8988T (cell line): ENCODE measurements around the gene CDH10.

Experiments used
- DNase-seq: peaks from one replicate; pipeline ENCODE4 v3.0.0; 2011

CDH10 gene

DNA sequence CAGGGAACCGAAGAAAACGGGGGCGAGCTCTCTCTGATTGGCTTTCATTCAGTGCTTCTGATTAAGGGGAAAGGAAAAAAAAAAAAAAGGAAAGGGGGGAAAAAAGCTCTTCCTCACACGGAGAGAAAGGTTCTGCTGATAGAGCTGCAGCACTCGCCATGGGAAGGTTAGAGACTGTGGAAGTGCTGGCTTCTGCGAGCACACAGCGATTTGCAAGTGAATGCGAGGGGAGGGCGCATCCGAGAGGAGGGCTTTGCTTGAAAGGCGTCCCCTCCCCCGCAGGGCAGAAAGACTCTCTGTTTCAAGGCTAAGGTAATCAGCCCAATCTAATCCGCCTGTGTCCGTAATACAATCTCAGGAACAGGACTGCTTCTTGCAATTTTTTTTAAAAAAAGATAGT, at the start of gene CDH10:
CDH10 (minus strand) TSS at position 218 of the 400 bp plus-strand sequence. CDS start 51,488 bp downstream, outside the sequence.
- DNase-seq = no peak

DNA sequence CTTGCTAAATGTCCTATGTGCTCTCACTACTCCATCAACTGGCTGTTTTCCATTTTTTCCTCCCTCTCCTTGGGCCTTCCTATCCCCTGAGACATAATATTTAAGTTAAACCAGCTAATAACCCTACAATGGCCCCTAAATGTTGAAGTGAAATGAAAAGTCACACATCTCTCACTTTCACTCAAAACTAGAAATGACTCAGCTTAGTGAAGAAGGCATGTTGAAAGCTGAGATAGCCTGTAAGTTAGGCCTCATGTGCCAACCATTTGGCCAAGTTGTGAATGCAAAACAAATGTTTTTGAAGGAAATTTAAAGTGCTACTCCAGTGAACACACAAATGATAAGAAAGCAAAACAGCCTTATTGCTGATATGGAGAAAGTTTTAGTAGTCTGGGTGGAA, 48.8 kb upstream of the CDH10 start:
- no peak for DNase-seq

DNA sequence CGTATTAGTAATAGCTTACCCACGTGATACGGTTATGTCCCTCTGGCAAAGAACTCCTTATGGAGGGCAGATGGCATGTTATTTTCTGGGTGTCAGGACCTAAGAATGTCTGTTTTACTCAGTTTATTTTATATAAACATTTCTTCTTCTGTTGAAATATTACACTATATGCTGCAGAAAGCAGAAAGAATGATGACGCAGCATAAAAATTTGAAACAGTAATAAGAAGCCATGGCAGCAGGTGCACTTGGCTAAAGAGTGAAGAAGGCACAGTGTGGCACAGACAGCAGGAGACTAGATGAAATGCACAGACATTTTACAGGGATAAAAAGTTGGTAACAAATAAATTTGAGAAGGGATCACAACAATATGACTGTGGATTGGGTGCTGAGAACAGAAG, 46.3 kb upstream of the CDH10 start:
- DNase-seq = no peak

DNA sequence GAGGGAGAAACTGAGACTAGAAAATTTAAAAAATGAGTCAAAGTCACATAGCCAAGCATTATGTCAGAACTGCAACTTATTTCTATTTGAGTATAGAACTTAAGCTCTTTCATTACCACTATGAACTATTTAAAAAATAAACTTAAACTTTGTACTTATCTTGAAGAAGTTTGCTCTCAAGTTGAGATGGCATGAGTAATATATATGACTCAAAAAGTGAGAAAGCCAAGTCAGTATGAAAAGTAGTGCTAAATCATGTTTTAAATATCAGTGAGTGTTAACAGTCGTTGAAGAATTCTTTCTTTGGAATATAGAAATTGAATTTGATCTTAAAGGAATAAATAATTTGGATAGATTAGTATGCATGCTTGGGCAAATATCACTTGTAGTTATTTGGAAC, 36.3 kb upstream of the CDH10 start:
- DNase-seq = no peak

DNA sequence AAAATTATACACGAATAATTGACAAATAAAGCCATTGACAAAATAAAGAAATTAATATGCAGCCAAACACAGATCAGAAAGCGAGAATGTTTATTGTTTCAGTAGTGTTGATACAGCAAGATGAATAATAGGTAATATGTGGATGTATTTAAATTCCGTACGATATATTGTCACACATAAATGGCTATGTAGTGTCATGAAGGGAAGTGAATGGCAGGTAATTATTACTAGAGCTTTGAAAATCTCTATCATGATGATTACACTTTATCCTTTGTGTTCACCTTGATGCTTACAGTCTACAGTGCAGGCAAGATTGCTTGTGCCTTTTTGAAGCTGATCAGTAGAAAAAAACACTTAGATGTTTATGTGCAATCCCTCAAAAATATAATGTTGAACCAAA, 23.3 kb upstream of the CDH10 start:
- DNase-seq = no peak

DNA sequence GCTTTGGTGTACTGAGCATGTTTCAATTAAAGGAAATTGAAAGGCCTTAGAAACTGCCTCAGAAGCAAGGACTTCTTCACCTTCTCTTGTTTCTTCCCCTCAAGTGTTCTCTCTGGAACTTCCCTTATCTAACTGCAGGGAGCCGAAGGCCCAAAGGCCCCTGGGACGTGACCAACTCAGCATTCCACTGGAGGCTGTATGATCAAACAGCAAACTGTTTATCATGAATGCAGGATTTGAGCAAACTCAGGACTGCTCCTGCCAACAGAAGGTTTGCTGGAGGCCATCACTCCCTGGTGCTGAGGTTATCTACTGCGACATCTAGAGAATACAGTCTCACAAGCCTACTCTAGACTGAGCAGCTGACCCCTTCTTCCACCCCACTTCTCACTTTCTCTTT, 4.8 kb upstream of the CDH10 start:
- DNase-seq = no peak

DNA sequence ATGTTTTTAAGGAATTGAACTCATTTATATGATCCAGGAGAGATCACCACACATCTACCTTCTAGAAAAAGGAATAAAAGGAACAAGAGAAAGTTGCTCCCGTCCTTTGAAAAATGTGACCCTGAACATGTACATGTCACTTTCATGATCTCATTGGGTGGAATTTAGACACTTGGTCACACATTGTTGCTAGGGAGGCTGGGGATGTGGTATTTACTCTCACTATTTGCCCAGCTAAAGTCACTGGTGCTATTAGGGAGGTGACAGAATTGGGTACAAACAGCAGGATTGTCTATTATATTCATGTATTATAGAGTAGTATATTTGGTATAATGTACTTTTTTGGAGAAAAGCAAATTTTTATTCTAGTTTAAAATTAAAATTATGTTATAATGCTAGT, 2.1 kb upstream of the CDH10 start:
- no peak for DNase-seq

DNA sequence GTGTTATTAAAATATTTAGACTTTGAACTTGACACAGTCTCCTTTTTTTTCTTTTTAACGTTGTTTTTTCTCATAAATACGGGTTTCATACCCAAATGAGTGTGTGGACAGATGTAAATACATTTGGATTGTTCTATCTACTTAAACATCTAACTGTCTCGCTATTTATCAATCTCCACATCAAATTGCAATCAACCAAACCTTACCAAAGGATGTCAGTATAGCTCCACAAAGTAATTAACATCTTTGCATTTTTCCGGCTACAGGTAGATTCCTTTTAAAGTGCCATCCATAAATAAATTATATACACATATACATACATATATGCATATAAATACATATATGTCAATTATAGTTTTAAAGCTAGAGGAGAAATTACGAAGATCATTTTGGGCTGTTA, 705 bp upstream of the CDH10 start:
- DNase-seq = no peak

DNA sequence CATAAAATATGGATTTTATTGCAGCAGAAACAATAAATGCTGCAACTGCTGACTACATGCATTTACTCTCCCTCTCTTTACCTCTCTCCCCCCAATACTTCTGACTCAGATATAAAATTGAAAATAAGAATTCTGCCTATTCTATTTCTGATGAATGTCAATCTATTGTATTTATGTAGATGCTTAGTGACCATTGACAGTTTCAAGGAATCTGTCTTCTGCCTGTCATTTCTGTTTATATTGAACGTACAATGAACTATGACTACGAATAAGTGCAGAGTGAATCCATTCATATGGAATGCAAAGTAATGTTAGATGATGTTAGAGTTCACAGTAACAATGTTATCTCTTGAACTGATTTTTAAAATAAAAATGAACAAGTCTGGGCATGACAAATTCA, 898 bp downstream of the CDH10 start:
- no peak for DNase-seq

DNA sequence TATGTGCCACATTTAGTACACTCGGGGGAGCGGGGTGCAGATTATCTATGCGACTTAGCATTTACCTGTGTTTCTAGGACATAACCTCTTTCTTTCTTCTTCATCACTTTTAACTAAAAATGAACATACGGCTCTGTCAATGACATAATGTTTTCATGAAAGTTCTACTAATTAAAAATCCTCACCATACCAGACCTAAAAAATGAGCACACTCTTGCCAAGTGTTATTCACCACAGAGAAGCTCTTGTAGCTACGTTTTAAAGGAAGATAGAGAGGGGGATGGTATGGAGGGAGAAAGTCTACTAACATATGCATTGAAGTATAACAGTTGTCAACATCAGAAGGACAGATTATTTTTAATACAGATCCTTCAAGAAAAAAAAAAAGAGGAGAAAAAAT, 1.6 kb downstream of the CDH10 start:
- no peak for DNase-seq

DNA sequence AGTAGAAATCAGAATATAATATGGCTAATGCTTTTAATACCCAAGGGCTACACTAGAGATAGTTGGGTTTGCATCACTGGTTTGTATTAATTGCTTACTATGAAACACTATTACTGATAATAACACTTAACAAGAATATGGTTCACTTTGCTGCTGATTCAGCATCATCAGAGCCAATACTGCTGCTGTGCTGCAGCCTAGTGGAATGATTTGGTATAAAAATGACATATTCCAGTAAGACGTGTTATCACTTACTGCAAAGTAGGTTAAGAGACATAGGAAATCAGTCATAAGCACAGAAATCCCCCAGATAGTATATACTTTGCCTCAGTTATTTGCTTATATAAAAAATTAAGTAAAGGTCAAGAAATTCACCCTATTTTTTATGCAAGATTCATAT, 2.8 kb downstream of the CDH10 start:
- DNase-seq = no peak

DNA sequence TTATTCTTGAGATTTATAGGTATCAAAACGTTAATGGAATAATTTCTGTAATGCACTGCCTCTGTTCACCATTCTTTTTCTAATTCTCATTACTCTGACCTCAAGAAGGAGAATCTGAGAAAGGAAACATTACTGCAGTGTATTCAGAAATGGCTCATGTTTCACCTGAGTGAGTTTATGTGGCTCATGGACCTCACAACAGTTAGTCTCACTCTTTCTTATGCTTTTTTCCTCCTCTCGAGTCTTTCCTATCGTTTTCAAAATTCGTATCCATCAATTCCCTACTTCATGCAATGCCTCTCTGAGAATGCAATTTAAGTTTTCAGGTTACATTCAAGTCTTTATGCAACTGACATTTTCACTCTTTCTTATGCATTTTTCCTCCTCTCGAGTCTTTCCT, 9.6 kb downstream of the CDH10 start:
- DNase-seq = no peak

DNA sequence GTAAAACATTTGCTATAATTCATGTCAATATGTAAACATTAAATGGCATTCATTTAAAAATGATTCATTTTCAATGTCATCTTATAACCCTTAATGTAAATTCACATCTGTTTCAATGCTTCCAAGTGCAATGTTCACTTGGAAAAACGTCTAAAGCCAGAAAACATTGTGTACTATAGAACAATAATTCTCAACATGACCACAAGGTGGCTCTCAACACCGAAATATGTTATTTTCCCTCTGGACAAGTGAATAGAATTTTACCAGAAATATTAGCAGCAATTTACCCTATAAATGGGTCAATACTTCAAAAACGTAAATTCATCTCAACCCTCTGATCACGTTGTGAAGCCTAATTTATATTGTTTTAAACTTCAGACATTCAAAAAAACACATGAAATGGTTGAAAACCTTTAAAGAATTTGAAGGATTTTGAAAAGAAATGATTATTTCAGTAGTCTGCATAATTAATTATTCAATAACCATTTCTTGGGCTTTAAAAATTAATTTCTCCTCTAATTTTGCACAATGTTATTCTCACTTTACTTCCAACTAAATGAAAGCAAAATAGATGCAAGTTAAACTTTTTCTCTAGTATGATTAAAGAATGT, 11.0 kb downstream of the CDH10 start:
- no peak for DNase-seq

DNA sequence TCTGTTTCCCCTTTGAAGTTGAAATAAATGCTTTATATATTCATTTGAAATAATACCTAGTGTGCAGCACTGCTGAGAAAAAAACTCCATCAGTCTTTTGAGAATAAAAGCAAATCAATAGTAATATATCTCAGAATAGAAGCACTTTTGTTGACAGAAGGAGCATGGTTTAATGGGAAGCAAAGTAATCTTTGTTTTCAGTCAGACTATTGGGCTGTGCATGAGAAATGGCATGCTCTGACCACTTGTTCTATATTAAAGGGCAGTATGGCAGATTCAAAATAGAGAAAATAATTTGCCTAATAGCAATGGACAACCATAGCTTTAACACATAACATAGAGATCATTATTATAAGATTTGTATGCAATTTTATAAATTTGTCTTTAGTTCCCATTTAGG, 12.4 kb downstream of the CDH10 start:
- no peak for DNase-seq

DNA sequence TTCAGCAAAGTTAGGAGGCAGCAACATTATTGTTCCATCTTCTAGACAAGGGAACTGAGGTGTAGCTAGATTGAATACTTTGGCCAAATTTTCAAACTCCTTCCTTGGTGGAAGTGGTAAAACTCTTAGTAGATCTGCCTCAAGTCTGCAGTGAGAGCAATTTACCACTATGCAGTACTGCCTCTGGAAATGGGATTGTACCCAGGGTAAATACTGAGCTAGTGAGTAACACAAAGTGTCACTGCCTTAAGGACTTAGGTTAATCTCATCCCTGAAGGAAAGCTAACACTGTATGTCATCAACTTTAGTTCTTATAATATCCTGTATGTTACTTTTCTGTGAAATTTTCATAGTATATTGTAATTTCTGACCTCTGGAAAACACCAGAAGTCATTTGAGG, 13.9 kb downstream of the CDH10 start:
- DNase-seq = no peak

DNA sequence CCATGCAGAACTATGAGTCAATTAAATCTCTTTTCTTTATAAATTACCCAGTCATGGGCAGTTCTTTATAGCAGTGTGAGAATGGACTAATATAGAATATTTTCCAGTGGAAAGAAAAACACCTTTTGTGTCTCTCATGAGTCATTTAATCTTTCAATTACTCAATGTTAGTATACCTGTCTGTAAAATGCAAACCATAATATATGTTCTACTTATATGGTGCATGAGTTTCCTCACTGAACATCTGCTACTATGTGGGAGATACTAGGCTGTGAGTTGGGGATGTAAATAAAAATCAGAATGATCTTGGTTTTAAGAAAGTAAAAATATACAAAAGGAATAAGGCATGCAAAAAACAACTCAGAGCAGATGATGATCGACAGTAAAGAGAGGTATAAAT, 15.0 kb downstream of the CDH10 start:
- no peak for DNase-seq

DNA sequence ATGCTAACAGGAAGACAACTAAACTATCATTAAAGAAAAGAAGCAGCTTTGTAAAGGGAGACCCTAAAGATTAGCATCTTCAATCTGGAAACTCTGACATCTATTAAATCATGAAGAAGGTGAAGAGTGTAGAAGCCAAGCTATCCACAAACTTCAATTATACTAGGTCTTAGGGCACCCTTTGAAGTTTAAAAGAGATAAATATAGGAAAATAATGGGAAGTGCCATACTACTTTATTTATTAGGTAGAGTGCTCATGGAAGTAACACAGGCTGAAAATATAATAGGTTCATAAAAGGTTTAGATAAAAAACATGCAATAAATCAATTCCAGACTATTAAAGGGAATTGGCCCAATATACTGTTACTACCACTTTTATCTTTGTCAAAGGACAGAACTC, 19.9 kb downstream of the CDH10 start:
- DNase-seq = no peak

DNA sequence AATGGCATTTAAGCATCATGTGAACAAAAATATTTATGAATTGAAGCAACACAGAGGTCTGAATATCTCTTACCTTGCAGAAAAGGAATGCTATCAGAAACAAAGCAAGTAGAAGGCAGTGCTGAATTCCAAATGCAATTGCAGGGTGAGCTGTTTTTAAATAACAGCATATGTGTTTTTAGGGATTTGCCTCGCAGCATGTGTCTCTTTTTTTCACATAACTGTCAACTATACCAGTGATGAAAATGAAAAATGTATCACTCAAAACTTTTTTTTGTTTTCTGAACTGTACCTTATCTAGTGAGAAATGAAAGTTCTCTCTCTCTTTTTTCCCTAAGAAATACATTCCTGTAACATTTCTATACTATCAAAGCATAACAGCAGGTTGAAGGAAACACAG, 21.2 kb downstream of the CDH10 start:
- DNase-seq = no peak

DNA sequence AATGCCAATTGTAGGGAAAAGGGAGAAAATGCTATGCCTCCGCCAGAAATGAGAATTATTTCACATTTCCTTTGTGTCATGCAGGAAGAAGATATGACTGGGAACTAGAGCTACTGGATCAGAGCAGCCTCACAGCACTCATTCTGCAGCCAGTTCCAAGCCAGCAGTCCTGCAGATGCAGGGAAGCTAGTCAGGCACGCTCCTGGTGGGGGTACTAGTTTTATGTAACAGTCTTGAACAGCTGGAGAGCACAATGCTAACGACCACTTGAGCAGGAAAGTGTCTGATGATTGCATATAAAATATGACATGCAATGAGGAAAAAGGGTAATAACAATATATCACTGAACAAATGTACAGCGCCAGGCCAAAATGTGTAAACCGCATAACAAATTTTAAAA, 21.7 kb downstream of the CDH10 start:
- DNase-seq = no peak

DNA sequence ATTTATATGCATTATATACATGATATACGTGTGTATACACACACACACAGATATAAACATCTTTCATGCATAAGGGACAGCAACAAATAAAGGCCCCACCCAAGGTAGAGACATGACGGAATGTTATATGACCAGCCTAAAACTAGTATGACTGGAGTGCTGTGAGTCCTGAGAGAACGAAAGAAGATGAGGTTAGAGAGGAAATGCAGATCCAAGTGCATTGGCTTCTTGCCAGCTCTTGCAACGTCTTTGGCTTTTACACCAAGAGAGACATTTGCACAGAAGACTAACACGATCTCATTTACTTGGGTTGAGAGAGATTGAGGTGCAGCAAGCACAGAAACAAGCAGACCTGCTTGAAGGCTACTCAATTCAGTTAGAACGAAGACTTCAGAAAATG, 23.0 kb downstream of the CDH10 start:
- no peak for DNase-seq

DNA sequence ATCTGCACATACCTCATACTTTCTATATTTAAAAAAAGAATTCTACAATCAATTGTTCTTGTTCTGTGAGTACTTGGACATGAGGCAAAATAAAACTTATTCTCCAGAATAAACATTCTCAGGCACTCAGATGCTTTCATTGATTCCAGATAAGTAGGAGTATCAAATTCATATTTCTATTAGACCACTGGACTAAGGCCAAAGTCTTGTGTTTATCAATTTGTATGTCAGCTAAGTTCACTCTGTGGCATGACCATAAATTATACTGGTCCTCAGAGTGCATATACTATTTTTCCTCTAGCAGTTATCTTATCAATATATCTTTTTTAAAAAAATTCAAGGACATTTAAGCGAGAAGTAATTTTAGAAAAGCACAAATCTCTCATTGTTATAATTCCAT, 28.2 kb downstream of the CDH10 start:
- no peak for DNase-seq

DNA sequence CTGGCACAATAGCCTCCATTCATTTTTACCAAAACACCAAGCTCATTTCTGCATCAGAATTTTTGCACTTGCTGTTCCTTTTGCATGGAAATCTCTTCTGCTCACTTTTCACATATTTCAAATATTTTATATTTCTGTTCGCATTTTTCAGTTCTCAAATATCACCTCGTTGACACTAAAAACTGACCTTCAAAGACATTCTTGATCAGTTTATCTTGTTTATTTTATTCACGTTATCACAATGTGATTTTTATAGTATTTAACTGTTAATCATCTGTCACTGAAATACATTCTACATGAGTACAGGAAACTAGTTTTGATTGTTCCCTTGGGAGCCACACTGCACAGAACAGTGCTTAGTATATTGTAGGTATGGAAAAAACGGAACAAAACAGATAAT, 29.6 kb downstream of the CDH10 start:
- no peak for DNase-seq

DNA sequence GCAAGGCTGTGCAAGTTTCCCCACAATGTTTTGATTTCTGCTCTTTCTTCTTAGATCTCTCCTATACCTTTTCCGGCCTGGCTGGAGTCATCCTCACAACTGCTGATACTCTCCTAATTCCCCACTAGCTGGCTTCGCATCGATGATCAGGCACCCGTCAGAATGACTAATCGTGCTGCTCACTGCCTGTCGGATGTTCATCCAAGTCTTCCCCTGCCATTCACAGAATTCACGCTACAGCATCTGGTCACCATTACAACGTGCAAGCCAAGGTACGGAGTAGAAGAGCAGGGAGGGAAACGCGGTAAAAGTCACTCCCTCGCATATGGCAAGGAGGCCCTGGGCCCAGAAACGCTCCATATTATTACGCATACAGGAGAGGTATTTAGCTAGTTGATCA, 35.1 kb downstream of the CDH10 start:
- no peak for DNase-seq

DNA sequence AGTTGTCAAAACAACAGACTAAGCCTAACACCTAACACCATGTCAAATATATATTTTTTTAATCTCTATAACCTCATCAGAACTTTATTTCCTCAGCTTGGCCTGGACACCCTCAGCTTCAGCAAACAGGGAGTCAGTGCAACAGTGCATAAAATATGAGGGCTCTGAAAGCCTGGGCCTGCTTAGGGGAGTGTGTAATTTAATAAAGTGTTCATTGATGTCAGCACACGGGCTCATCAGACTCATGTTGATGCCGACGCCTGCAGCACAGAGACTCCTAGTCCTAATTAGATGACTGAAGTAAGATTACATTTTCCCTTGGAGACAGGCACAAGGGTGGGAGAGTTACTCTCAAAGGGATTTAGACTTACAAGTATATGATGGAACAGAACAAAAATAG, 37.8 kb downstream of the CDH10 start:
- no peak for DNase-seq

DNA sequence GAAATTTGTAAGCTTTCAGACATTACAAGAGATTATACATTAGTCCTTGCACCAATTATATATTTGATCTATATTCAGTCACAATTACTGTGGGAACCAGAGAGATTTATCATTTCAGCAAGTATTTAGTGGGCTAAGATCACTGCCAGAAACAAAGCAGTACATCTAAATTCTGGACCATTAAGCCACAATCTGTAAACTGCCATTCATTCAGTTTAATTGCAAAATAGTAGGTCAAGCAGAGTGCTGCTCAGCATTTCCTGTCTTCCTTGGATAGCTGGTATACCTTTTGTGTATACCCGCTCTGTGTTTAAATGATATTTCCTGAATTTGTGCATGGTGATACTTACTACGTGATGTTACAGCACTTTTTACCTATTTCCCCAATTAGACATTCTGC, 42.6 kb downstream of the CDH10 start:
- no peak for DNase-seq

DNA sequence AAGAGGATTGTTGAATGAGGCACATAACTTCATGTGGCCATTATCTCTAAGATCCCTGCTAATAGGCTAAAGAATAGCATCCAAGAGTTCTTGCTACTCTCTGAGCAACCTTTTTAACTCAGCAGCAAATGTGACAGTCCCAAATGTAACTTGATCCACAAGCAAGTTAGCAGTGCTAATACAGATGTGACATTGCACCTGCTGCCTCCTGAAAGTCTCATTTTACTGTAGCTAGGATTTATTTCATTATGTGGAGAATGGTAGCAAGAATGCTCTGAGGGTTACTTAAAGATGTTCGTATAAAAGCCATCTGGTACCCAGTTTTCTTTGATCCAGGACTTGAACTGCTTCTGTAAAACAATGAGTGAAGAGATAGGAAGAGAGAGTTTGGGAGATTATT, 45.8 kb downstream of the CDH10 start:
- no peak for DNase-seq
